H9 (cell line): ENCODE measurements around the gene KAZN. TPM values are rescaled to one million over a fixed set of nuclear protein-coding genes. Genes with fewer than 3 reads are reported as not detected.

Experiments used
- DNase-seq: peaks from one replicate; pipeline ENCODE4 v3.0.0-alpha.2; 2017
- H2AFZ ChIP-seq: one replicate; pipeline ENCODE4 v1.6.1; 2013; ENCODE audit warnings: mild to moderate bottlenecking, low read length, control low read depth, moderate library complexity
- H2AK5ac ChIP-seq: 2 replicates; pipeline ENCODE4 v1.6.1; 2013; ENCODE audit warnings: low read length, control low read depth, mixed read lengths; ENCODE audit not compliant: insufficient read length
- H2BK120ac ChIP-seq: one replicate; pipeline ENCODE4 v1.6.1; 2013; ENCODE audit warnings: low read depth, mild to moderate bottlenecking, low read length, control low read depth, inconsistent platforms; ENCODE audit not compliant: poor library complexity, severe bottlenecking
- H2BK12ac ChIP-seq: 2 replicates; pipeline ENCODE4 v1.6.1; 2013; ENCODE audit warnings: low read length, control low read depth, mixed read lengths, low read depth; ENCODE audit not compliant: insufficient read length
- H2BK15ac ChIP-seq: 2 replicates; pipeline ENCODE4 v1.6.1; 2013; ENCODE audit warnings: low read depth, low read length, control low read depth
- H2BK20ac ChIP-seq: one replicate; pipeline ENCODE4 v1.6.1; 2013; ENCODE audit warnings: low read depth, mild to moderate bottlenecking, low read length, control low read depth, inconsistent platforms; ENCODE audit not compliant: poor library complexity, severe bottlenecking
- H2BK5ac ChIP-seq: 2 replicates; pipeline ENCODE4 v1.6.1; 2013; ENCODE audit warnings: low read length, control low read depth, mixed read lengths; ENCODE audit not compliant: insufficient read length
- H3K14ac ChIP-seq: 2 replicates; pipeline ENCODE4 v1.6.1; 2013; ENCODE audit warnings: low read length, control low read depth; ENCODE audit not compliant: insufficient read depth
- H3K18ac ChIP-seq: 2 replicates; pipeline ENCODE4 v1.6.1; 2013; ENCODE audit warnings: low read depth, mild to moderate bottlenecking, mixed read lengths, low read length, control low read depth; ENCODE audit not compliant: insufficient read length
- H3K23ac ChIP-seq: 2 replicates; pipeline ENCODE4 v1.6.1; 2013; ENCODE audit warnings: low read length, control low read depth, mixed read lengths, low read depth; ENCODE audit not compliant: insufficient read length
- H3K23me2 ChIP-seq: 2 replicates; pipeline ENCODE4 v1.6.1; 2013; ENCODE audit warnings: low read depth, mild to moderate bottlenecking, mixed read lengths, low read length, control low read depth; ENCODE audit not compliant: insufficient read length, poor library complexity, severe bottlenecking
- H3K27ac ChIP-seq: 2 replicates; pipeline ENCODE4 v1.5.1; 2013; ENCODE audit warnings: low read length, control low read depth, mixed read lengths, low read depth; ENCODE audit not compliant: insufficient read length
- H3K27me3 ChIP-seq: 2 replicates; pipeline ENCODE4 v1.6.1; 2013; ENCODE audit warnings: low read length, control low read depth, inconsistent platforms; ENCODE audit not compliant: insufficient read depth
- H3K4ac ChIP-seq: 2 replicates; pipeline ENCODE4 v1.6.1; 2013; ENCODE audit warnings: low read depth, mild to moderate bottlenecking, control low read depth, inconsistent platforms, low read length, moderate library complexity
- H3K4me1 ChIP-seq: 2 replicates; pipeline ENCODE4 v1.6.1; 2013; ENCODE audit warnings: low read length, control low read depth, inconsistent platforms; ENCODE audit not compliant: insufficient read depth
- H3K4me2 ChIP-seq: 2 replicates; pipeline ENCODE4 v1.6.1; 2013; ENCODE audit warnings: low read length, control low read depth, mixed read lengths; ENCODE audit not compliant: insufficient read length, insufficient read depth
- H3K56ac ChIP-seq: 2 replicates; pipeline ENCODE4 v1.6.1; 2013; ENCODE audit warnings: low read depth, mild to moderate bottlenecking, mixed read lengths, low read length, control low read depth; ENCODE audit not compliant: insufficient read length
- H3K79me1 ChIP-seq: 2 replicates; pipeline ENCODE4 v1.6.1; 2013; ENCODE audit warnings: low read depth, mild to moderate bottlenecking, moderate library complexity, low read length, control low read depth, inconsistent platforms; ENCODE audit not compliant: insufficient read depth, poor library complexity, severe bottlenecking
- H3K79me2 ChIP-seq: 2 replicates; pipeline ENCODE4 v1.6.1; 2013; ENCODE audit warnings: low read length, control low read depth, inconsistent platforms; ENCODE audit not compliant: insufficient read depth
- H3K9ac ChIP-seq: 2 replicates; pipeline ENCODE4 v1.6.1; 2013; ENCODE audit warnings: low read length, control low read depth, mixed read lengths; ENCODE audit not compliant: insufficient read length; ENCODE audit errors: extremely low read depth
- H3K9me3 ChIP-seq: one replicate; pipeline ENCODE4 v1.6.1; 2013; ENCODE audit warnings: low read depth, low read length, inconsistent platforms; ENCODE audit not compliant: control insufficient read depth
- H3T11ph ChIP-seq: one replicate; pipeline ENCODE4 v1.6.1; 2013; ENCODE audit warnings: mild to moderate bottlenecking, low read length, control low read depth, inconsistent platforms
- H4K20me1 ChIP-seq: one replicate; pipeline ENCODE4 v1.6.1; 2013; ENCODE audit not compliant: control insufficient read depth, insufficient read length, insufficient read depth
- H4K5ac ChIP-seq: 2 replicates; pipeline ENCODE4 v1.6.1; 2013; ENCODE audit warnings: low read depth, mild to moderate bottlenecking, mixed read lengths, low read length, control low read depth; ENCODE audit not compliant: insufficient read length
- H4K8ac ChIP-seq: replicated peaks from 2 replicates; pipeline ENCODE4 v1.6.1; 2013; ENCODE audit warnings: low read length, control low read depth, mixed read lengths, low read depth; ENCODE audit not compliant: insufficient read length
- H4K91ac ChIP-seq: 2 replicates; pipeline ENCODE4 v1.6.1; 2013; ENCODE audit warnings: low read depth, mild to moderate bottlenecking, moderate library complexity, mixed read lengths, low read length, control low read depth; ENCODE audit not compliant: insufficient read length
- H3K27ac Mint-ChIP-seq, 3 experiments: 2 replicates in 2 of 3; 3 replicates in 1 of 3; pipeline ENCODE4 v1.8.0; 2020 to 2021; ENCODE audit warnings: mixed read lengths in 3 of 3, mild to moderate bottlenecking in 1 of 3, moderate library complexity in 1 of 3
- H3K27me3 Mint-ChIP-seq: 2 replicates; pipeline ENCODE4 v1.8.0; 2021; ENCODE audit warnings: low read depth, mild to moderate bottlenecking, moderate library complexity, mixed read lengths
- H3K36me3 Mint-ChIP-seq, 3 experiments: 2 replicates in 2 of 3; 3 replicates in 1 of 3; pipeline ENCODE4 v1.8.0; 2020 to 2021; ENCODE audit warnings: low read depth in 3 of 3, mixed read lengths in 3 of 3; ENCODE audit not compliant: insufficient read depth in 1 of 3
- H3K4me1 Mint-ChIP-seq, 2 experiments: 2 replicates each; pipeline ENCODE4 v1.8.0; 2020; ENCODE audit warnings: mixed read lengths in 2 of 2
- H3K4me3 Mint-ChIP-seq, 2 experiments: 2 replicates in 1 of 2; 3 replicates in 1 of 2; pipeline ENCODE4 v1.8.0; 2020 to 2021; ENCODE audit warnings: mild to moderate bottlenecking in 2 of 2, mixed read lengths in 2 of 2, moderate library complexity in 1 of 2
- H3K9me3 Mint-ChIP-seq, 2 experiments: 2 replicates in 1 of 2; 3 replicates in 1 of 2; pipeline ENCODE4 v1.8.0; 2020; ENCODE audit warnings: mild to moderate bottlenecking in 2 of 2, mixed read lengths in 2 of 2, moderate library complexity in 1 of 2
- WGBS: extraction: QIAGEN DNeasy Blood & Tissue Kit; methylation state at CpG from one replicate; pipeline ENCODE4 v1.1.7; 2013; ENCODE audit warnings: missing lambda C conversion rate, low lambda C conversion rate, mixed read lengths; ENCODE audit not compliant: insufficient read length; ENCODE audit errors: extremely low coverage; 5-methylcytosine and 5-hydroxymethylcytosine counted together
- total RNA-seq: library from RNA; stranded (reverse); gene quantifications from 2 replicates; pipeline ENCODE4 v1.2.1, GENCODE V29; 2021
- TF ChIP-seq, protein P1 (sequence below): fragments of 200-600 bp; sonication (generic); conservative IDR thresholded peaks from 3 replicates; pipeline ENCODE4 v1.8.0; 2021; ENCODE audit warnings: antibody characterized with exemption, mild to moderate bottlenecking

KAZN gene
- total RNA-seq, 1 experiment from 2014 or later = 7.6 TPM

DNA sequence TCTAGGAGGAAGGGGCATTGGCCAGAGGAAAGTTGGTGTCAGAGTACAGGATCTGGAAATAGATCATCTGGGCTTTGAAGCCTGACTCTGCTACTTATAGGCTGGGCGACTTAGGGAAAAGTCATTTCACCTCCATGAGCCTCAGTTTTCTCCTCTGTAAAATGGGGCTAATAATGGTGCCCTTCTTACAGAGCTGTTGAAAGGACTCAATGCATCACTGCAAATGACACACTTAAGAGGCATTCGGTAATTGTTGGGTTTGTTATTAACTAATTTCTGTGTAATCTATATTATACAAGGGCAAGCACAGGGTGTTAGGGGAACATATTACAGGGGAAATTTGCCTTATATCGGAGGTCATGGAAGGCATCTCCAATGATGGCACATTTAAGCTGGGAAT is 96.1 kb downstream of the KAZN start:
- Histone ChIP-seq H4K91ac (no peak overlapping the region), H2BK5ac (no peak overlapping the region), H3K27ac (no peak overlapping the region), H3T11ph (no peak overlapping the region), H4K20me1 (no peaks in the 10 kb centered on the region), H3K23me2 (no peaks in the 10 kb centered on the region), H3K56ac (no peak overlapping the region), H4K8ac (no peak overlapping the region), H3K9ac (no peak overlapping the region), H2BK120ac (no peak overlapping the region), H2BK12ac (no peak overlapping the region), H3K14ac (no peak overlapping the region), H2AFZ (no peak overlapping the region), H3K27me3 (no peaks in the 10 kb centered on the region), H3K4me2 (no peak overlapping the region), H2BK20ac (no peak overlapping the region), H3K18ac (no peak overlapping the region), H4K5ac (no peak overlapping the region), H3K4ac (no peak overlapping the region), H2BK15ac (no peak overlapping the region), H3K4me1 (no peaks in the 10 kb centered on the region), H3K9me3 (no peaks in the 10 kb centered on the region), H3K23ac (no peak overlapping the region), H3K79me2 (no peaks in the 10 kb centered on the region), H2AK5ac (no peak overlapping the region), H3K79me1 (no peaks in the 10 kb centered on the region)
- Mint-ChIP-seq H3K36me3 (no peaks in the 10 kb centered on the region), H3K4me3 (no peak overlapping the region), H3K9me3 (no peaks in the 10 kb centered on the region; a peak in 1 of 5 replicates), H3K27me3 (no peaks in the 10 kb centered on the region; the same call in none of the 2 replicates), H3K27ac (no peak overlapping the region), H3K4me1 (peaks cover 10 to 11% of the 10 kb centered on the region in 2 experiments; a peak in 3 of 4 replicates)
- no peak for DNase-seq
- no CpG with 5 or more reads among the region's 3 CpGs for WGBS
- TF ChIP-seq, protein P1, sequence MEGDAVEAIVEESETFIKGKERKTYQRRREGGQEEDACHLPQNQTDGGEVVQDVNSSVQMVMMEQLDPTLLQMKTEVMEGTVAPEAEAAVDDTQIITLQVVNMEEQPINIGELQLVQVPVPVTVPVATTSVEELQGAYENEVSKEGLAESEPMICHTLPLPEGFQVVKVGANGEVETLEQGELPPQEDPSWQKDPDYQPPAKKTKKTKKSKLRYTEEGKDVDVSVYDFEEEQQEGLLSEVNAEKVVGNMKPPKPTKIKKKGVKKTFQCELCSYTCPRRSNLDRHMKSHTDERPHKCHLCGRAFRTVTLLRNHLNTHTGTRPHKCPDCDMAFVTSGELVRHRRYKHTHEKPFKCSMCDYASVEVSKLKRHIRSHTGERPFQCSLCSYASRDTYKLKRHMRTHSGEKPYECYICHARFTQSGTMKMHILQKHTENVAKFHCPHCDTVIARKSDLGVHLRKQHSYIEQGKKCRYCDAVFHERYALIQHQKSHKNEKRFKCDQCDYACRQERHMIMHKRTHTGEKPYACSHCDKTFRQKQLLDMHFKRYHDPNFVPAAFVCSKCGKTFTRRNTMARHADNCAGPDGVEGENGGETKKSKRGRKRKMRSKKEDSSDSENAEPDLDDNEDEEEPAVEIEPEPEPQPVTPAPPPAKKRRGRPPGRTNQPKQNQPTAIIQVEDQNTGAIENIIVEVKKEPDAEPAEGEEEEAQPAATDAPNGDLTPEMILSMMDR = no peak
